K562 (cell line): ENCODE measurements around the gene NRF1. TPM values are rescaled to one million over a fixed set of nuclear protein-coding genes. Genes with fewer than 3 reads are reported as not detected.

Source experiments
- ARHGAP35 ChIP-seq: fragments of 450-650 bp; IDR thresholded peaks from 2 replicates; pipeline ENCODE4 v1.6.1; 2018; ENCODE audit not compliant: partially characterized antibody
- CBX5 ChIP-seq: IDR thresholded peaks from 2 replicates; pipeline ENCODE4 v1.6.1; 2014; ENCODE audit warnings: low read depth, borderline replicate concordance
- DIDO1 ChIP-seq: fragments of 450-650 bp; IDR thresholded peaks from 2 replicates; pipeline ENCODE4 v1.6.1; 2016; ENCODE audit warnings: low read depth, missing biosample characterization, missing genetic modification characterization
- EWSR1 ChIP-seq: fragments of 450-650 bp; IDR thresholded peaks from 2 replicates; pipeline ENCODE4 v1.6.1; 2018; ENCODE audit warnings: borderline replicate concordance, mild to moderate bottlenecking, low read depth, moderate library complexity; ENCODE audit not compliant: partially characterized antibody
- HDAC3 ChIP-seq: fragments of 450-650 bp; IDR thresholded peaks from 2 replicates; pipeline ENCODE4 v1.6.1; 2018; ENCODE audit warnings: borderline replicate concordance, mild to moderate bottlenecking, moderate library complexity; ENCODE audit not compliant: partially characterized antibody
- HDGF ChIP-seq: fragments of 450-650 bp; IDR thresholded peaks from 2 replicates; pipeline ENCODE4 v1.6.1; 2016
- JUN ChIP-seq, 2 experiments: sonication (generic) in 1 of 2; formaldehyde crosslinking in 1 of 2; IDR thresholded peaks; 2 replicates each; pipeline versions ENCODE4 v1.6.1 to v1.8.0; 2012 to 2022; ENCODE audit warnings: borderline replicate concordance in 2 of 2, mild to moderate bottlenecking in 2 of 2, improper control_type of control experiment in 1 of 2, low read depth in 1 of 2, low read length in 1 of 2, missing genetic modification reagents in 1 of 2
- LARP7 ChIP-seq: fragments of 450-650 bp; IDR thresholded peaks from 2 replicates; pipeline ENCODE4 v1.6.1; 2016
- MCM2 ChIP-seq: fragments of 450-650 bp; IDR thresholded peaks from 2 replicates; pipeline ENCODE4 v1.6.1; 2017; ENCODE audit warnings: low read depth, mild to moderate bottlenecking
- NCOA2 ChIP-seq, 2 experiments: fragments of 450-650 bp; IDR thresholded peaks; 2 replicates each; pipeline ENCODE4 v1.6.1; 2018; ENCODE audit warnings: mild to moderate bottlenecking in 2 of 2, moderate library complexity in 1 of 2; ENCODE audit not compliant: partially characterized antibody in 2 of 2
- NFIC ChIP-seq: fragments of 450-650 bp; IDR thresholded peaks from 2 replicates; pipeline ENCODE4 v1.6.1; 2017; ENCODE audit warnings: mild to moderate bottlenecking, inconsistent platforms
- NR3C1 ChIP-seq: sonication (generic); formaldehyde crosslinking; IDR thresholded peaks from 2 replicates; pipeline ENCODE4 v1.8.1; 2022; ENCODE audit warnings: missing genetic modification reagents
- NRF1 ChIP-seq, 2 experiments: fragments of 450-650 bp; IDR thresholded peaks in 1 of 2; conservative IDR thresholded peaks in 1 of 2; 2 replicates each; pipeline ENCODE4 v1.6.1; 2014; ENCODE audit warnings: mild to moderate bottlenecking in 2 of 2
- NUFIP1 ChIP-seq: fragments of 450-650 bp; IDR thresholded peaks from 2 replicates; pipeline ENCODE4 v1.6.1; 2018; ENCODE audit not compliant: partially characterized antibody
- OTX1 ChIP-seq: fragments of 450-650 bp; formaldehyde crosslinking; IDR thresholded peaks from 2 replicates; pipeline ENCODE4 v1.4.0; 2022; ENCODE audit warnings: mild to moderate bottlenecking
- PHF21A ChIP-seq: fragments of 450-650 bp; IDR thresholded peaks from 2 replicates; pipeline ENCODE4 v1.6.1; 2017; ENCODE audit warnings: low read depth, borderline replicate concordance
- POU5F1 ChIP-seq: fragments of 150-350 bp; IDR thresholded peaks from 2 replicates; pipeline ENCODE4 v1.6.1; 2014; ENCODE audit warnings: borderline replicate concordance, low read length, low read depth, mild to moderate bottlenecking; ENCODE audit not compliant: partially characterized antibody
- PPARD ChIP-seq: fragments of 250-450 bp; sonication (Bioruptor Pico); IDR thresholded peaks from 2 replicates; pipeline ENCODE4 v1.8.0; 2022; ENCODE audit warnings: inconsistent platforms, mild to moderate bottlenecking, moderate library complexity
- PTTG1 ChIP-seq: fragments of 450-650 bp; IDR thresholded peaks from 2 replicates; pipeline ENCODE4 v1.6.1; 2016; ENCODE audit warnings: low read depth, mild to moderate bottlenecking, missing genetic modification characterization, missing compliant biosample characterization
- RFX1 ChIP-seq: fragments of 450-650 bp; IDR thresholded peaks from 2 replicates; pipeline ENCODE4 v1.6.1; 2016; ENCODE audit warnings: mild to moderate bottlenecking, moderate library complexity
- SOX6 ChIP-seq: fragments of 450-650 bp; IDR thresholded peaks from 2 replicates; pipeline ENCODE4 v1.6.1; 2014; ENCODE audit warnings: mild to moderate bottlenecking
- TAF1 ChIP-seq: IDR thresholded peaks from 2 replicates; pipeline ENCODE4 v1.6.1; 2011; ENCODE audit warnings: mild to moderate bottlenecking, low read length, moderate library complexity; ENCODE audit not compliant: insufficient read depth, control insufficient read depth, severe bottlenecking; ENCODE audit errors: extremely low read depth
- TAF7 ChIP-seq: fragments of 450-650 bp; IDR thresholded peaks from 2 replicates; pipeline ENCODE4 v1.6.1; 2016; ENCODE audit warnings: missing genetic modification characterization, missing compliant biosample characterization
- TAL1 ChIP-seq: fragments of 450-650 bp; IDR thresholded peaks from 2 replicates; pipeline ENCODE4 v1.6.1; 2016; ENCODE audit warnings: mild to moderate bottlenecking
- ZFP1 ChIP-seq: fragments of 450-650 bp; formaldehyde crosslinking; IDR thresholded peaks from 2 replicates; pipeline ENCODE4 v1.4.0; 2020; ENCODE audit warnings: mild to moderate bottlenecking, mixed read lengths
- ZKSCAN3 ChIP-seq: fragments of 250-450 bp; sonication (Bioruptor Pico); IDR thresholded peaks from 2 replicates; pipeline ENCODE4 v1.4.0; 2020
- ZNF316 ChIP-seq: fragments of 450-650 bp; IDR thresholded peaks from 2 replicates; pipeline ENCODE4 v1.6.1; 2016
- ZNF431 ChIP-seq: sonication (generic); formaldehyde crosslinking; IDR thresholded peaks from 2 replicates; pipeline ENCODE4 v1.8.0; 2022; ENCODE audit warnings: mild to moderate bottlenecking, missing genetic modification reagents
- ZNF444 ChIP-seq: fragments of 250-450 bp; sonication (Bioruptor Pico); IDR thresholded peaks from 2 replicates; pipeline ENCODE4 v1.4.0; 2020; ENCODE audit warnings: mild to moderate bottlenecking, moderate library complexity
- ZNF583 ChIP-seq: fragments of 250-450 bp; sonication (Bioruptor Pico); IDR thresholded peaks from 2 replicates; pipeline ENCODE4 v1.4.0; 2020
- ZNF644 ChIP-seq: fragments of 200-800 bp; sonication (Bioruptor generic); IDR thresholded peaks from 2 replicates; pipeline ENCODE4 v1.6.1; 2016; ENCODE audit warnings: low read depth, missing genetic modification characterization, missing compliant biosample characterization
- polyA plus RNA-seq, 8 experiments: library from polyadenylated mRNA; depleted of rRNA in 4 of 8; stranded (reverse) in 5 of 8; unstranded in 3 of 8; fragments of >200 nt; fragmentation: Nextera tagmentation in 2 of 8; fragmentation: Illumina TruSeq in 1 of 8; extraction: Ambion mirVana in 2 of 8; extraction: Trizol in 1 of 8; gene quantifications; 2 replicates each; pipeline versions ENCODE4 v1.2.1 to v1.2.3, GENCODE V29; 2011 to 2014; ENCODE audit warnings: inconsistent platforms in 1 of 8, missing spikeins in 1 of 8
- total RNA-seq, 7 experiments: library from RNA; depleted of rRNA in 6 of 7; stranded (reverse); fragments of >200 nt in 6 of 7; fragmentation: Illumina TruSeq in 2 of 7; extraction: Trizol in 2 of 7; gene quantifications; 2 replicates each; pipeline versions ENCODE4 v1.2.1 to v1.2.3, GENCODE V29; 2011 to 2021; ENCODE audit warnings: low replicate concordance in 1 of 7
- TF ChIP-seq, protein P1 (sequence below): IDR thresholded peaks from 2 replicates; pipeline ENCODE4 v1.6.1; 2012; ENCODE audit warnings: low read depth, low read length, improper control_type of control experiment, borderline replicate concordance

NRF1 gene
- total and polyA plus RNA-seq, 9 of the 15 experiments (the other 6 are each of a cell fraction or from before 2014, with no cell fraction given) = 8.6 to 28.8 (median 20.3) TPM

DNA sequence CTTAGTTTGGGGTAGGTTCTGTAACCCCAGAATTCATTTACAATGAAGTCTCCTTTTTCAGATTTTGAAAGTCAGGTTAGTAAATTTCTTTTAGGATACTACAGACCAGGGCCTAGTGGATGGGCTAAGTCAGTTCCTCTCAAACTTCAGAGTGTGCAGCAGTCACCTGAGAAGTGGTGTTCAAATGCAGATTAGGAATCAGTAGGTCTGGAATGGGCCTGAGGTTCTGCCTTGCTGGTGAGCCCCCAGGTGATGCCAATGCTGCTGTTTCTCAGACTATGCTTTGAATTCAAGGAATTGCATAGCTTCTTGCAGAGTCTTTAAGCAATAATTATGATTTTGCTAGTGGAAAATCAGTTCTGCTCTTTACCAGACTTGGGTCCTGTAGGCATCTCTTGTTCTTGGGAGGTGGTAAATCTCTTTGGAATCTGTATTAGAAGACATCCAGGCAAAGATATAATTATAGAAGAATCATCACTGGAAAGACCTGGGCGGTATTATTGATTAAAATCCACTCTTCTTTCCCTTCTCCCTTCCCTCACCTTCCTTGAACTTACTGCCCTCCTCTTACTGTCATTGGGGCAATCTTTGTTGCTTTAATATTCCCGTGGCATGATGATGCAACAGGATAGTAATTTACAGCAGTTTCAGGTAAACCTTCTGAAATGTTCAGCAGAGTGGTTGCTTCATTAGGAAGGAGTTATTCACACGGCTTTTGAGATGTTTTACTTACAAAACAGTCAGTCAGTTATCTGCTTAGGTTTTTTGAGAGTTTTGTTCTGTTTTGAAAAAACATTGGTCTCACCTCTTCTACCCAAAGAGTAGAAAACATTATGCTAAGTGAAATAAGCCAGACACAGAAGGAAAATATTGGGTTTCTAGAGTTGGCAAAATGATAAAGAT, 87.2 kb downstream of the NRF1 start (continued):
- TF ChIP-seq, protein P1, sequence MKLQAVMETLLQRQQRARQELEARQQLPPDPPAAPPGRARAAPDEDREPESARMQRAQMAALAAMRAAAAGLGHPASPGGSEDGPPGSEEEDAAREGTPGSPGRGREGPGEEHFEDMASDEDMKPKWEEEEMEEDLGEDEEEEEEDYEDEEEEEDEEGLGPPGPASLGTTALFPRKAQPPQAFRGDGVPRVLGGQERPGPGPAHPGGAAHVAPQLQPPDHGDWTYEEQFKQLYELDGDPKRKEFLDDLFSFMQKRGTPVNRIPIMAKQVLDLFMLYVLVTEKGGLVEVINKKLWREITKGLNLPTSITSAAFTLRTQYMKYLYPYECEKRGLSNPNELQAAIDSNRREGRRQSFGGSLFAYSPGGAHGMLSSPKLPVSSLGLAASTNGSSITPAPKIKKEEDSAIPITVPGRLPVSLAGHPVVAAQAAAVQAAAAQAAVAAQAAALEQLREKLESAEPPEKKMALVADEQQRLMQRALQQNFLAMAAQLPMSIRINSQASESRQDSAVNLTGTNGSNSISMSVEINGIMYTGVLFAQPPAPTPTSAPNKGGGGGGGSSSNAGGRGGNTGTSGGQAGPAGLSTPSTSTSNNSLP = no peak
- TF ChIP-seq ZFP1 (CRISPR knock-in tag) (no peak), NFIC (no peak), MCM2 (no peak), TAF1 (no peak), ZNF431 (CRISPR knock-in tag) (no peak), NR3C1 (no peak), EWSR1 (no peak), LARP7 (no peak), NCOA2 (IDR thresholded peaks at IDR 0.05; ENCODE audit: partially characterized antibody in 2 of 2) (no peak), ZNF644 (tag) (peak; percentile 56; the same call in 1 of the 2 replicates), ZNF316 (no peak), RFX1 (no peak), PTTG1 (tag) (no peak), JUN (IDR thresholded peaks at IDR 0.05; ENCODE audit: borderline replicate concordance, low read depth, low read length) (peak; percentile 80), JUN (CRISPR knock-in tag; IDR thresholded peaks at IDR 0.05; ENCODE audit: borderline replicate concordance) (no peak), TAF7 (tag) (no peak), HDGF (no peak), NUFIP1 (no peak), POU5F1 (no peak), NRF1 (conservative IDR thresholded peaks at IDR 0.05 in 1 of 2, IDR thresholded peaks at IDR 0.05 in 1 of 2) (no peak), TAL1 (no peak), HDAC3 (peak; percentile 42), ZNF444 (CRISPR knock-in tag) (no peak), OTX1 (CRISPR knock-in tag) (no peak), DIDO1 (no peak), ARHGAP35 (no peak), PHF21A (no peak), SOX6 (peak; percentile 26; the same call in 1 of the 2 replicates), PPARD (CRISPR knock-in tag) (no peak), ZKSCAN3 (no peak), CBX5 (no peak), ZNF583 (CRISPR knock-in tag) (no peak)
